ENCODE measurements around the gene OSM. TPM values are rescaled to one million over a fixed set of nuclear protein-coding genes. Genes with fewer than 3 reads are reported as not detected.

OSM gene
- polyA plus RNA-seq, 4 donors, result 0.21 to 0.55 TPM; not detected in 2

GRCh38 chr22:30245181-30245984, 21.3 kb downstream of the OSM start:
- peak overlapping the region; percentile 39 to 61 (median 42) for H3K4me3 ChIP-seq (ENCODE audit: low read depth in 1 of 3, low read length in 3 of 3)
- peak; percentile 55 to 61 for DNase-seq
- H3K36me3 ChIP-seq (ENCODE audit: control insufficient read depth in 3 of 3, insufficient read depth in 2 of 3, low read depth in 1 of 3, low read length in 3 of 3), result peaks cover 0 to 58% (median 2%) of the 10 kb centered on the region in 3 donors
- WGBS, 3 donors, result 34 to 48% (median 38%) methylated on average over 13 to 15 of the region's 15 CpGs
- no peak for FAIRE-seq
- H3K9me3 ChIP-seq (ENCODE audit: control insufficient read depth in 2 of 2, insufficient read depth in 1 of 2, low read depth in 1 of 2, low read length in 1 of 2), result no peaks in the 10 kb centered on the region
- peaks cover 0 to 45% (median 4%) of the 10 kb centered on the region in 3 donors for H3K4me1 ChIP-seq (ENCODE audit: control insufficient read depth in 3 of 3, insufficient read depth in 2 of 3, low read depth in 1 of 3, low read length in 2 of 3)
- H3K27me3 ChIP-seq (ENCODE audit: control insufficient read depth in 3 of 3, insufficient read depth in 3 of 3, low read length in 3 of 3), result peaks cover 0 to 3% (median 0%) of the 10 kb centered on the region in 3 donors
- peak overlapping the region in 2 of 3 donors; percentile 57 to 84 for H3K27ac ChIP-seq (ENCODE audit: low read depth in 1 of 3, low read length in 2 of 3)

DNA sequence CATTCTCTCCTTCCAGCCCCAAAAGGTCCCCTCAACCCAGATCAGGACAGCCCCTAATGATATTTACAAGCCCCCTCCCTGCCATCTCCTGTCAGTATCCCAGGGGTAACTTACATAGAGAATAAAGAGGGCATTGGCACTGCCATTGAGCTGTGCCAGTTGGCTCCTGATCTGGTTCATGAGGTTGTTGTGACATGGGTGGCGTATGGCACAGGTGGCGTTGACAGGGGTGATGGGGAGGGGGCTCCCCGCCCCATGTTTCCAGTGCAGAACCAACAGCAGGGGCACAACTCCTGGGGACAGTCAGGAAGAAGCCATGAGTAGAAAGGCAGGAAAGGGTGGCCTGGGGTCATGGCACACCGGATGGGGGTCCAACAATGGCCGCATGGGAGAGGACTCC, 22.0 kb downstream of the OSM start:
- H3K27me3 ChIP-seq (ENCODE audit: control insufficient read depth in 3 of 3, insufficient read depth in 3 of 3, low read length in 3 of 3), result peaks cover 0 to 3% (median 0%) of the 10 kb centered on the region in 3 donors
- no peaks in the 10 kb centered on the region for H3K9me3 ChIP-seq (ENCODE audit: control insufficient read depth in 2 of 2, insufficient read depth in 1 of 2, low read depth in 1 of 2, low read length in 1 of 2)
- H3K4me3 ChIP-seq (ENCODE audit: low read depth in 1 of 3, low read length in 3 of 3), result no peak overlapping the region
- FAIRE-seq (no peak), DNase-seq (no peak)
- peaks cover 0 to 59% (median 2%) of the 10 kb centered on the region in 3 donors for H3K36me3 ChIP-seq (ENCODE audit: control insufficient read depth in 3 of 3, insufficient read depth in 2 of 3, low read depth in 1 of 3, low read length in 3 of 3)
- H3K4me1 ChIP-seq (ENCODE audit: control insufficient read depth in 3 of 3, insufficient read depth in 2 of 3, low read depth in 1 of 3, low read length in 2 of 3), result peaks cover 0 to 38% (median 4%) of the 10 kb centered on the region in 3 donors
- WGBS, 3 donors, result 85 to 94% (median 89%) methylated on average over 5 of the region's 5 CpGs
- H3K27ac ChIP-seq (ENCODE audit: low read depth in 1 of 3, low read length in 2 of 3), result no peak overlapping the region

DNA sequence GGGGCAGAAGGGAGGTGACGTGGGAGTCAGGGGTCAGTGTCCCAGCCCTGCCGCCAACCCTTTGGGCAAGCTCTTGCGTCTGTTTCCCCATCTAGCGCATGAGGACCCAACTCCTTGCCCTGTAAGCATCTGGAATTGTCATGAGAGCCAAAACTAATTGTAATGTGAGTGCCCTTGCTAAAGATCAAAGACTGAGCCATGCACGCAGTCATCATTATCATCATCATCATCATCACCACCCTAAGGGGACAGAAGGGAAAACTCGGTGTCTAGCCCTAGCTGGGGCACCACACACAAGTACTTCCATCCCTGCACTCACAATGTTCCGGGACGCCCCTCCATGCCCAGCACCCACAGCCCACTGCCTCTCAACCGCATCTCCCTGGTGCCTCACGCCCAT, 22.6 kb downstream of the OSM start:
- peaks cover 0 to 3% (median 0%) of the 10 kb centered on the region in 3 donors for H3K27me3 ChIP-seq (ENCODE audit: control insufficient read depth in 3 of 3, insufficient read depth in 3 of 3, low read length in 3 of 3)
- no peaks in the 10 kb centered on the region for H3K9me3 ChIP-seq (ENCODE audit: control insufficient read depth in 2 of 2, insufficient read depth in 1 of 2, low read depth in 1 of 2, low read length in 1 of 2)
- DNase-seq, result no peak
- no peak overlapping the region for H3K27ac ChIP-seq (ENCODE audit: low read depth in 1 of 3, low read length in 2 of 3)
- no peak for FAIRE-seq
- peaks cover 0 to 32% (median 4%) of the 10 kb centered on the region in 3 donors for H3K4me1 ChIP-seq (ENCODE audit: control insufficient read depth in 3 of 3, insufficient read depth in 2 of 3, low read depth in 1 of 3, low read length in 2 of 3)
- H3K4me3 ChIP-seq (ENCODE audit: low read depth in 1 of 3, low read length in 3 of 3), result no peak overlapping the region
- peaks cover 0 to 58% (median 2%) of the 10 kb centered on the region in 3 donors for H3K36me3 ChIP-seq (ENCODE audit: control insufficient read depth in 3 of 3, insufficient read depth in 2 of 3, low read depth in 1 of 3, low read length in 3 of 3)
- 87 to 92% (median 92%) methylated on average over 10 of the region's 10 CpGs for WGBS, 3 donors

GRCh38 chr22:30243661-30244060, 23.0 kb downstream of the OSM start:
- no peak for FAIRE-seq
- Histone ChIP-seq H3K4me3 (ENCODE audit: low read depth in 1 of 3, low read length in 3 of 3) (no peak overlapping the region), H3K4me1 (ENCODE audit: control insufficient read depth in 3 of 3, insufficient read depth in 2 of 3, low read depth in 1 of 3, low read length in 2 of 3) (peaks cover 0 to 32% (median 4%) of the 10 kb centered on the region in 3 donors), H3K27me3 (ENCODE audit: control insufficient read depth in 3 of 3, insufficient read depth in 3 of 3, low read length in 3 of 3) (peaks cover 0 to 3% (median 0%) of the 10 kb centered on the region in 3 donors), H3K9me3 (ENCODE audit: control insufficient read depth in 2 of 2, insufficient read depth in 1 of 2, low read depth in 1 of 2, low read length in 1 of 2) (no peaks in the 10 kb centered on the region), H3K36me3 (ENCODE audit: control insufficient read depth in 3 of 3, insufficient read depth in 2 of 3, low read depth in 1 of 3, low read length in 3 of 3) (peaks cover 0 to 58% (median 2%) of the 10 kb centered on the region in 3 donors), H3K27ac (ENCODE audit: low read depth in 1 of 3, low read length in 2 of 3) (no peak overlapping the region)
- DNase-seq, result no peak
- 87 to 91% (median 91%) methylated on average over 22 of the region's 22 CpGs for WGBS, 3 donors

- Histone ChIP-seq H3K4me3 (ENCODE audit: low read depth in 1 of 3, low read length in 3 of 3) (no peak overlapping the region), H3K27ac (ENCODE audit: low read depth in 1 of 3, low read length in 2 of 3) (no peak overlapping the region)
- no peak for FAIRE-seq
These were observed 24.9 kb downstream of the OSM start for GRCh38 chr22:30241576-30242371.

GRCh38 chr22:30240541-30241417, 25.9 kb downstream of the OSM start:
- no peak overlapping the region for H3K27ac ChIP-seq (ENCODE audit: low read depth in 1 of 3, low read length in 2 of 3)
- 82 to 86% (median 83%) methylated on average over 24 of the region's 24 CpGs for WGBS, 3 donors
- FAIRE-seq, result no peak
- H3K4me3 ChIP-seq (ENCODE audit: low read depth in 1 of 3, low read length in 3 of 3), result no peak overlapping the region
- H3K36me3 ChIP-seq (ENCODE audit: control insufficient read depth in 3 of 3, insufficient read depth in 2 of 3, low read depth in 1 of 3, low read length in 3 of 3), result peaks cover 0 to 58% (median 2%) of the 10 kb centered on the region in 3 donors
- H3K9me3 ChIP-seq (ENCODE audit: control insufficient read depth in 2 of 2, insufficient read depth in 1 of 2, low read depth in 1 of 2, low read length in 1 of 2), result peaks cover 0 to 9% of the 10 kb centered on the region in 2 donors
- DNase-seq, result no peak
- peaks cover 0 to 12% (median under 1%) of the 10 kb centered on the region in 3 donors for H3K4me1 ChIP-seq (ENCODE audit: control insufficient read depth in 3 of 3, insufficient read depth in 2 of 3, low read depth in 1 of 3, low read length in 2 of 3)
- peaks cover 0 to 5% (median 0%) of the 10 kb centered on the region in 3 donors for H3K27me3 ChIP-seq (ENCODE audit: control insufficient read depth in 3 of 3, insufficient read depth in 3 of 3, low read length in 3 of 3)

More at GRCh38 chr22:30241576-30242371, 24.9 kb downstream of the OSM start:
- H3K9me3 ChIP-seq (ENCODE audit: control insufficient read depth in 2 of 2, insufficient read depth in 1 of 2, low read depth in 1 of 2, low read length in 1 of 2), result peaks cover 0 to under 1% of the 10 kb centered on the region in 2 donors
- 74 to 86% (median 81%) methylated on average over 15 of the region's 15 CpGs for WGBS, 3 donors
- H3K36me3 ChIP-seq (ENCODE audit: control insufficient read depth in 3 of 3, insufficient read depth in 2 of 3, low read depth in 1 of 3, low read length in 3 of 3), result peaks cover 0 to 58% (median 2%) of the 10 kb centered on the region in 3 donors
- H3K4me1 ChIP-seq (ENCODE audit: control insufficient read depth in 3 of 3, insufficient read depth in 2 of 3, low read depth in 1 of 3, low read length in 2 of 3), result peaks cover 0 to 15% (median 4%) of the 10 kb centered on the region in 3 donors
- DNase-seq, result no peak
- peaks cover 0 to 4% (median 0%) of the 10 kb centered on the region in 3 donors for H3K27me3 ChIP-seq (ENCODE audit: control insufficient read depth in 3 of 3, insufficient read depth in 3 of 3, low read length in 3 of 3)

DNA sequence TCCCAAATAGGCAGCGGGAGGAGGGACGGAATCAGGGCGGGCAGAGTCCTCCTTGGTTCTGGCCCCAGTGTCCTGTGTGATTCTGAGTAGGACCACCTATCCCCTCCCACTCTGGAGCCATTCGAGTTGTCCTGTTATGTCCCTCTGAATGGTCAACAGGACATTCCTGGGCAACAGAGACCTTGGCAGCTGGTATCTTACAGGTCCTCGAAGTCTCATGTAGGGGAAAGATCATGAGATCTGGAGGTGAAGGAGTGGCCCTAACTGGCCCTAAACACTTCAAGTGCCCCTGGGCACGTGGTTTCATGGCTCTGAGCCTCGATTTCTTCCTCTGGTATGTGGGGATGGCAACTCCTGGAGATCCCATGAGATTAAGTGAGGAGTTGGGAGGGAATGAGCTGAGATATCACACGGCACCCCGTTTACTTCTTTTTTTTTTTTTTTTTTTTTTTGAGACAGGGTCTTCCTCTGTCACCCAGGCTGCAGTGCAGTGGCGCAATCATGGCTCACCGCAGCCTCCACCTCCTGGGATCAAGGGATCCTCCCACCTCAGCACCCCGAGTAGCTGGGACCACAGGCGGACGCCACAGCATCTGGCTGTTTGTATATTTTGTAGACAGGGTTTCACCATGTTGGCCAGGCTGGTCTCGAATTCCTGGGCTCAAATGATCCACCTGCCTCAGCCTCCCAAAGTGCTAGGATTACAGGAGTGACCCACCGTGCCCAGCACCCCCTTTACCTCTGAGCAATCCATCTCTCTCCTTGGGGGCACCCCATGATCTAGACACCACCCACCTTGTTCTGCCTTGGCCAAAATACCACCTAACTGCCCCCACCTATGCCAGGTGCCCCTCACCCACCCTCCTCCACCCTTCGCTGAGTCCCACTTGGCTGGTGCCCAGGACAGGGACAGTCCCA, 26.9 kb downstream of the OSM start:
- WGBS, 3 donors, result 86 to 90% (median 88%) methylated on average over 17 of the region's 17 CpGs
- Histone ChIP-seq H3K27ac (ENCODE audit: low read depth in 1 of 3, low read length in 2 of 3) (no peak overlapping the region), H3K4me3 (ENCODE audit: low read depth in 1 of 3, low read length in 3 of 3) (no peak overlapping the region), H3K9me3 (ENCODE audit: control insufficient read depth in 2 of 2, insufficient read depth in 1 of 2, low read depth in 1 of 2, low read length in 1 of 2) (peaks cover 0 to 9% of the 10 kb centered on the region in 2 donors), H3K4me1 (ENCODE audit: control insufficient read depth in 3 of 3, insufficient read depth in 2 of 3, low read depth in 1 of 3, low read length in 2 of 3) (peaks cover 0 to 13% (median 0%) of the 10 kb centered on the region in 3 donors), H3K36me3 (ENCODE audit: control insufficient read depth in 3 of 3, insufficient read depth in 2 of 3, low read depth in 1 of 3, low read length in 3 of 3) (peaks cover 0 to 50% (median 2%) of the 10 kb centered on the region in 3 donors), H3K27me3 (ENCODE audit: control insufficient read depth in 3 of 3, insufficient read depth in 3 of 3, low read length in 3 of 3) (peaks cover 0 to 3% (median 0%) of the 10 kb centered on the region in 3 donors)
- no peak for FAIRE-seq
- no peak for DNase-seq

Data from small intestine (tissue), 7 donors.